GM12878 (cell line): Measurements from ENCODE around the gene DOCK1.

ENCODE experiments used
- CHD2 ChIP-seq: IDR thresholded peaks from 2 replicates; pipeline ENCODE4 v1.6.1; 2011; ENCODE audit warnings: low read depth, low read length, improper control_type of control experiment, borderline replicate concordance
- EP300 ChIP-seq, 2 experiments: fragments of 150-350 bp in 1 of 2; IDR thresholded peaks; 2 replicates each; pipeline ENCODE4 v1.6.1; 2011 to 2012; ENCODE audit warnings: low read depth in 2 of 2, low read length in 2 of 2, borderline replicate concordance in 1 of 2, improper control_type of control experiment in 1 of 2, inconsistent platforms in 1 of 2; ENCODE audit not compliant: control insufficient read depth in 1 of 2
- EZH2 ChIP-seq: IDR thresholded peaks from 2 replicates; pipeline ENCODE4 v1.6.1; 2012; ENCODE audit warnings: low read depth, mild to moderate bottlenecking, control low read depth, inconsistent platforms, low read length, borderline replicate concordance; ENCODE audit not compliant: control insufficient read depth
- NR2F1 ChIP-seq: fragments of 450-650 bp; conservative IDR thresholded peaks from 2 replicates; pipeline ENCODE4 v1.6.1; 2017; ENCODE audit warnings: mild to moderate bottlenecking
- POLR2A ChIP-seq: IDR thresholded peaks from 2 replicates; pipeline ENCODE4 v1.6.1; 2011; ENCODE audit warnings: low read depth, mild to moderate bottlenecking, low read length
- SUZ12 ChIP-seq: fragments of 200-600 bp; sonication (generic); IDR thresholded peaks from one replicate; pipeline ENCODE4 v1.6.1; 2018; ENCODE audit warnings: antibody characterized with exemption, mild to moderate bottlenecking; ENCODE audit not compliant: unreplicated experiment
- TF ChIP-seq, protein P1 (sequence below), 3 experiments: IDR thresholded peaks in 2 of 3; conservative IDR thresholded peaks in 1 of 3; 2 replicates each; pipeline ENCODE4 v1.5.1; 2011; ENCODE audit warnings: low read depth in 3 of 3, low read length in 3 of 3, mild to moderate bottlenecking in 3 of 3, control low read depth in 2 of 3, moderate library complexity in 2 of 3, inconsistent platforms in 1 of 3, mixed read lengths in 1 of 3; ENCODE audit not compliant: control insufficient read depth in 2 of 3, insufficient read depth in 1 of 3; ENCODE audit errors: extremely low read depth in 1 of 3
- TF ChIP-seq, protein P2 (sequence below): IDR thresholded peaks from 2 replicates; pipeline ENCODE4 v1.6.1; 2011; ENCODE audit warnings: low read depth, low read length, improper control_type of control experiment, borderline replicate concordance
- TF ChIP-seq, protein P3 (sequence below): fragments of 450-650 bp; IDR thresholded peaks from 2 replicates; pipeline ENCODE4 v1.6.1; 2017; ENCODE audit warnings: mild to moderate bottlenecking

DNA sequence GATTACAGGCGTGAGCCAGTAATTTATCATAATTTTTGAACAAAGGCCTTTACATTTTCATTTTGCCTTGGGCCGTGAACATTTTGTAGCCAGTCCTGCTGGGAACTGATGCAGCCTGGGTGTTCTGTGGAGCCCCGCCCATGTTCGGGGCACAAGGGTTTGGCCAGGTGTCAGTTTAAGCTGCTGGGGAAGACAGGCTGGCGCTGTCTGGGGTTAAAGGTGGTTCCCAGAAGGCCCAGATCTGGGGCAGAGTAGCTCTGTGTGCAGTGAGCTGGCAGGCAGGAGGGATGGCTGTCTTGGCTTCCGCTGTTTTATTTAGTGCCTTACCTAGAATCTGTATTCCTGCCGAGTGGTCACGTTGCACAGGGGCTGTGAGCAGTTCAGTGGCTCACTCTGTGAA lies 50.2 kb downstream of the DOCK1 start:
- TF ChIP-seq, protein P1, sequence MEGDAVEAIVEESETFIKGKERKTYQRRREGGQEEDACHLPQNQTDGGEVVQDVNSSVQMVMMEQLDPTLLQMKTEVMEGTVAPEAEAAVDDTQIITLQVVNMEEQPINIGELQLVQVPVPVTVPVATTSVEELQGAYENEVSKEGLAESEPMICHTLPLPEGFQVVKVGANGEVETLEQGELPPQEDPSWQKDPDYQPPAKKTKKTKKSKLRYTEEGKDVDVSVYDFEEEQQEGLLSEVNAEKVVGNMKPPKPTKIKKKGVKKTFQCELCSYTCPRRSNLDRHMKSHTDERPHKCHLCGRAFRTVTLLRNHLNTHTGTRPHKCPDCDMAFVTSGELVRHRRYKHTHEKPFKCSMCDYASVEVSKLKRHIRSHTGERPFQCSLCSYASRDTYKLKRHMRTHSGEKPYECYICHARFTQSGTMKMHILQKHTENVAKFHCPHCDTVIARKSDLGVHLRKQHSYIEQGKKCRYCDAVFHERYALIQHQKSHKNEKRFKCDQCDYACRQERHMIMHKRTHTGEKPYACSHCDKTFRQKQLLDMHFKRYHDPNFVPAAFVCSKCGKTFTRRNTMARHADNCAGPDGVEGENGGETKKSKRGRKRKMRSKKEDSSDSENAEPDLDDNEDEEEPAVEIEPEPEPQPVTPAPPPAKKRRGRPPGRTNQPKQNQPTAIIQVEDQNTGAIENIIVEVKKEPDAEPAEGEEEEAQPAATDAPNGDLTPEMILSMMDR (IDR thresholded peaks at IDR 0.05 in 2 of 3, conservative IDR thresholded peaks at IDR 0.05 in 1 of 3; ENCODE audit: control insufficient read depth in 2 of 3, extremely low read depth in 1 of 3, insufficient read depth in 1 of 3, low read depth in 3 of 3, low read length in 3 of 3): no peak
- TF ChIP-seq POLR2A (no peak), SUZ12 (no peak), NR2F1 (no peak), EZH2 (no peak), EP300 (IDR thresholded peaks at IDR 0.05; ENCODE audit: borderline replicate concordance in 1 of 2, control insufficient read depth in 1 of 2, low read depth in 2 of 2, low read length in 2 of 2) (no peak), CHD2 (no peak)
- TF ChIP-seq, protein P2, sequence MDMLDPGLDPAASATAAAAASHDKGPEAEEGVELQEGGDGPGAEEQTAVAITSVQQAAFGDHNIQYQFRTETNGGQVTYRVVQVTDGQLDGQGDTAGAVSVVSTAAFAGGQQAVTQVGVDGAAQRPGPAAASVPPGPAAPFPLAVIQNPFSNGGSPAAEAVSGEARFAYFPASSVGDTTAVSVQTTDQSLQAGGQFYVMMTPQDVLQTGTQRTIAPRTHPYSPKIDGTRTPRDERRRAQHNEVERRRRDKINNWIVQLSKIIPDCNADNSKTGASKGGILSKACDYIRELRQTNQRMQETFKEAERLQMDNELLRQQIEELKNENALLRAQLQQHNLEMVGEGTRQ: no peak
- TF ChIP-seq, protein P3, sequence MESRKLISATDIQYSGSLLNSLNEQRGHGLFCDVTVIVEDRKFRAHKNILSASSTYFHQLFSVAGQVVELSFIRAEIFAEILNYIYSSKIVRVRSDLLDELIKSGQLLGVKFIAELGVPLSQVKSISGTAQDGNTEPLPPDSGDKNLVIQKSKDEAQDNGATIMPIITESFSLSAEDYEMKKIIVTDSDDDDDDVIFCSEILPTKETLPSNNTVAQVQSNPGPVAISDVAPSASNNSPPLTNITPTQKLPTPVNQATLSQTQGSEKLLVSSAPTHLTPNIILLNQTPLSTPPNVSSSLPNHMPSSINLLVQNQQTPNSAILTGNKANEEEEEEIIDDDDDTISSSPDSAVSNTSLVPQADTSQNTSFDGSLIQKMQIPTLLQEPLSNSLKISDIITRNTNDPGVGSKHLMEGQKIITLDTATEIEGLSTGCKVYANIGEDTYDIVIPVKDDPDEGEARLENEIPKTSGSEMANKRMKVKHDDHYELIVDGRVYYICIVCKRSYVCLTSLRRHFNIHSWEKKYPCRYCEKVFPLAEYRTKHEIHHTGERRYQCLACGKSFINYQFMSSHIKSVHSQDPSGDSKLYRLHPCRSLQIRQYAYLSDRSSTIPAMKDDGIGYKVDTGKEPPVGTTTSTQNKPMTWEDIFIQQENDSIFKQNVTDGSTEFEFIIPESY: no peak
